Measurements from ENCODE around the gene TSPAN18. TPM values are rescaled to one million over a fixed set of nuclear protein-coding genes. Genes with fewer than 3 reads are reported as not detected.

The TSPAN18 gene
- total RNA-seq, 1 donor from 2014 or later, result 12.8 TPM

DNA sequence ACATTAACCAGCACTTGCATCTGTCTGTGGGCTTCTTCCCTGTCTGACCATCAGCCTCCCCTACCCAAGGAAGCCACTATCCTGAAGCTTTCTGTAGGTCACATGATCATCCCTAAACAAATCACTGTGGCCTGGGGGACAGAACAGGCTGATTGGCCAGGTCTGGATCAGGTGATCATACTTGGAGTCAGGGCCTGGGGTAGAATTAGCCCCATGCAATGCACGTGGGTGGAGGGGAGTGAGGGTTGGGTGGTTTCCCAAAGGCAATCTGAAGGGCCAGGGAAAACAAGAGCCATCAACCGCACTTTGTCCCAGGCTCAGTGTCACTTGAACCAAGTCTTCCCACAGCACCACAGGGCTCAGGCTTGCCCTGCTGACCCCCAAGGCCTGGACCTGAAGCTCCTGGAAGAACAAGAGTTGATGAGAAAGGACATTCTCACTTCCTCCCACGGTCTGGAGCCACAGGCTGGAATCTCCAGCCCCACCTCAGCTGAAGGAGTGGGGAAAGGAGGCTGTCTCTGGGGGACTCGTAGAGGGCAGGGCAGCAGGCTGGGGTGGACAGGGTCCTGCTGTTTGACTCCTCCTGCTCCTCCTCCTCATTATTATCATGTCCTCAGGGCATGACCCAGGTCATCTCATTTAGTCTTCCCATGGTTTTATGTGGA lies 31.5 kb upstream of the TSPAN18 start:
- Histone ChIP-seq H3K27me3 (no peaks in the 10 kb centered on the region), H3K27ac (no peak overlapping the region), H3K36me3 (no peaks in the 10 kb centered on the region), H3K4me3 (no peak overlapping the region), H3K4me1 (no peaks in the 10 kb centered on the region), H3K9me3 (no peaks in the 10 kb centered on the region)
- no peak for DNase-seq (ENCODE audit: extremely low spot score in 2 of 2)
- intact Hi-C loops (cut with DNase I), result no loop called here
- TF ChIP-seq POLR2A (IDR thresholded peaks at IDR 0.05) (no peak), POLR2AphosphoS5 (IDR thresholded peaks at IDR 0.05; ENCODE audit: insufficient read depth in 1 of 2, low read depth in 1 of 2) (no peak)
- TF ChIP-seq, protein P1, sequence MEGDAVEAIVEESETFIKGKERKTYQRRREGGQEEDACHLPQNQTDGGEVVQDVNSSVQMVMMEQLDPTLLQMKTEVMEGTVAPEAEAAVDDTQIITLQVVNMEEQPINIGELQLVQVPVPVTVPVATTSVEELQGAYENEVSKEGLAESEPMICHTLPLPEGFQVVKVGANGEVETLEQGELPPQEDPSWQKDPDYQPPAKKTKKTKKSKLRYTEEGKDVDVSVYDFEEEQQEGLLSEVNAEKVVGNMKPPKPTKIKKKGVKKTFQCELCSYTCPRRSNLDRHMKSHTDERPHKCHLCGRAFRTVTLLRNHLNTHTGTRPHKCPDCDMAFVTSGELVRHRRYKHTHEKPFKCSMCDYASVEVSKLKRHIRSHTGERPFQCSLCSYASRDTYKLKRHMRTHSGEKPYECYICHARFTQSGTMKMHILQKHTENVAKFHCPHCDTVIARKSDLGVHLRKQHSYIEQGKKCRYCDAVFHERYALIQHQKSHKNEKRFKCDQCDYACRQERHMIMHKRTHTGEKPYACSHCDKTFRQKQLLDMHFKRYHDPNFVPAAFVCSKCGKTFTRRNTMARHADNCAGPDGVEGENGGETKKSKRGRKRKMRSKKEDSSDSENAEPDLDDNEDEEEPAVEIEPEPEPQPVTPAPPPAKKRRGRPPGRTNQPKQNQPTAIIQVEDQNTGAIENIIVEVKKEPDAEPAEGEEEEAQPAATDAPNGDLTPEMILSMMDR (IDR thresholded peaks at IDR 0.05), result no peak

- TF ChIP-seq, protein P1 (IDR thresholded peaks at IDR 0.05), result no peak
- Histone ChIP-seq H3K9me3 (no peaks in the 10 kb centered on the region), H3K27ac (no peak overlapping the region), H3K4me1 (no peaks in the 10 kb centered on the region), H3K4me3 (no peak overlapping the region), H3K36me3 (no peaks in the 10 kb centered on the region), H3K27me3 (no peaks in the 10 kb centered on the region)
- intact Hi-C loops (cut with DNase I), result no loop called here
- no peak for DNase-seq (ENCODE audit: extremely low spot score in 2 of 2)
These were observed 28.4 kb upstream of the TSPAN18 start for GRCh38 chr11:44698252-44698912.

DNA sequence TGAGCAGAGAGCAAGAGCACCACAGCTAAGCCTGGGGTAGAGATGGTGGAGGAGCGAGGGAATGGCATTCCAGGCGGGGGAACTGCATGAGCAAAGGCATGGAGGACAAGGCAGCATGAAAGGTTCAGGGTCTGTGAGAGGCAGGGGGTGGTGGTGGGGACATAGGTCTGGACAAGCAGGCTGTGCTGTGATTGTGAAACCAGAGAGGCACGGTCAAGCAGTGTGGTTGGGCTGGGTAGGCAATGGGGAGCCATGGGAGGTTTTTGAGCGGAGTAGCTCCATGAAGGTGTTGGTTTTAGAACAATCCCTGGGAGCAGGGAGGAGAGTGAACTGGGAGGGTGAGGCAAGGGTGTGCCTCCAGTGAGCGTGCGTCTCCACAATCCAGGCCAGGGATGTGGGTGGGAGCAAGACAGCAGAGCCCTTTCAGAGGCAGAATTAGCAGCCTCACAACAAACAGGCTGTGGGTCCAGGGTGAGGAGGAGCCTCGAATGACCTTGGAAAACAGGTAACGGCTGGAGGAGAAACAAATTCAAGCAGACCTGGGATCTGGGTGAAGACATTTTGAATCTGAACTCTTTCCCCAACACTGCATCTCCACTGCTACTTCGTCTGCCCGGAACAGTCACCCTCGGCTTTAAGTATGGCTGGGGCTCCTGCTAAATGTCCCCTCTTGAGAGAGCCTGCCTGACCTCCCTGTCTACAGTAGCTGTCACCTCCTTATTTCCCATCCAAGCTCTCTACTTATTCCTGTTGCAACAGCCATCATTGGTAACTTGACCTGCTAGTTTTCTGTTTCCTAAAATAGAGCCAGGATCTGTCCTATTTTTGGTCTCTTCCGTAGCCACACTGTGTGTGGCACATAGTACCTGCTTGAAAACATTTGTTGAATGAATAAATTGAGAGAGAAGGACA lies 27.0 kb upstream of the TSPAN18 start:
- intact Hi-C loops (cut with DNase I), result no loop called here
- H3K4me3 ChIP-seq, result no peak overlapping the region
- no peak for DNase-seq (ENCODE audit: extremely low spot score in 2 of 2)
- TF ChIP-seq POLR2A (IDR thresholded peaks at IDR 0.05), result no peak
- H3K4me1 ChIP-seq, result no peaks in the 10 kb centered on the region
- H3K36me3 ChIP-seq, result no peaks in the 10 kb centered on the region
- H3K27me3 ChIP-seq, result no peaks in the 10 kb centered on the region
- no peaks in the 10 kb centered on the region for H3K9me3 ChIP-seq
- no peak overlapping the region for H3K27ac ChIP-seq

DNA sequence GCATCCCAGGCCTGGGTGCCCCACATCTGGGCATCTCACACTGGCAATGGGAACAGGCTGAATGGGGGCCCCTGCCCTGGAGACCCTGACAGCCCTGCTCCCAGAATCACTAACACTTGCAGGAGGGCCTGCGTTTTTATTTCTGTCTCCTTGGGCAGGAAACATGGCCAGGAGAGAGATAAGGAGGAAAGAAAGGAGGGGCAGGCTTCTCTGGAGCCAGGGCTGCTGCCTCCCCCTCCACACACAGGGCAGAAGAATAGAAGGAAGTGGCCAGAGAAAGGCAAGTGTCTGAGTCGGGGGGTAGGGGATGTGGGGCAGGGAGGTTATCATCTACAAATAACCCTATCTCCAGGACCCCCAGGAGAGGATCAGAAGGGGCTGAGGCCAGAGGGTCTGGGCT lies 25.5 kb upstream of the TSPAN18 start:
- TF ChIP-seq, protein P1 (IDR thresholded peaks at IDR 0.05), result no peak
- TF ChIP-seq POLR2AphosphoS5 (IDR thresholded peaks at IDR 0.05; ENCODE audit: insufficient read depth in 1 of 2, low read depth in 1 of 2), result no peak
- TF ChIP-seq POLR2A (IDR thresholded peaks at IDR 0.05), result no peak
- no peak for DNase-seq (ENCODE audit: extremely low spot score in 2 of 2)
- Histone ChIP-seq H3K4me1 (no peaks in the 10 kb centered on the region), H3K9me3 (no peaks in the 10 kb centered on the region), H3K4me3 (no peak overlapping the region), H3K27me3 (no peaks in the 10 kb centered on the region), H3K27ac (no peak overlapping the region), H3K36me3 (no peaks in the 10 kb centered on the region)
- intact Hi-C loops (cut with DNase I), result no loop called here

DNA sequence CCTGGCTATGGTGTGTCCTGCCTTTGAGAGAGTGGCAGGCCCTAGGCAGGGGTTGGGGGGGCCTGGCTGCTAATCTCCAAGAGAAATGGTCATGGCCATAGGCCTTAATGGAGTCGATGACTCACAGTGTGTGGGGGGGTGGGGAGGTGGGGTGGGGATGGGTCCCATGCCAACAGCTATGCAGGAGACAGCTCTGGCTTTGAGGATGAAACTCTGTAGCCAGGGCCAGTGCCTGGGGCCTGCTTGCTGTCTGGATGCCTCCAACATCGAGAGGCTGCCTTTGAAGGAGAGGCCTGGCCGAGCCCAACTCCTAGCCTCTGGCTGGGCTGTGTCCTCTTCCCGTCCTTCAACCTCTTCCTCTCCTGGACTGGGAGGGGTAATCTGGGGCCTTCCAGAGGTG lies 23.9 kb upstream of the TSPAN18 start:
- no peaks in the 10 kb centered on the region for H3K4me1 ChIP-seq
- TF ChIP-seq, protein P1 (IDR thresholded peaks at IDR 0.05), result no peak
- no peak for TF ChIP-seq POLR2A (IDR thresholded peaks at IDR 0.05)
- no peak for TF ChIP-seq POLR2AphosphoS5 (IDR thresholded peaks at IDR 0.05; ENCODE audit: insufficient read depth in 1 of 2, low read depth in 1 of 2)
- H3K9me3 ChIP-seq, result no peaks in the 10 kb centered on the region
- no peaks in the 10 kb centered on the region for H3K36me3 ChIP-seq
- no peak for DNase-seq (ENCODE audit: extremely low spot score in 2 of 2)
- no peaks in the 10 kb centered on the region for H3K27me3 ChIP-seq
- no peak overlapping the region for H3K27ac ChIP-seq
- intact Hi-C loops (cut with DNase I), result no loop called here
- no peak overlapping the region for H3K4me3 ChIP-seq

Data from vagina (tissue), 2 donors.